Neuronal stem cell (in vitro differentiated cells): ENCODE data around the gene NHLH2.

Experiments
- DNase-seq: peaks from one replicate; pipeline ENCODE4 v3.0.0-alpha.2; 2013; ENCODE audit warnings: low spot score
- H2AFZ ChIP-seq: one replicate; pipeline ENCODE4 v1.6.1; 2013; ENCODE audit warnings: mild to moderate bottlenecking, low read length, inconsistent platforms
- H2AK5ac ChIP-seq: 2 replicates; pipeline ENCODE4 v1.6.1; 2013; ENCODE audit warnings: low read depth, mild to moderate bottlenecking, inconsistent platforms, low read length, moderate library complexity, mixed read lengths
- H2BK120ac ChIP-seq: 2 replicates; pipeline ENCODE4 v1.6.1; 2013; ENCODE audit warnings: low read depth, mild to moderate bottlenecking, inconsistent platforms, low read length, moderate library complexity, mixed read lengths
- H2BK12ac ChIP-seq: one replicate; pipeline ENCODE4 v1.6.1; 2013; ENCODE audit warnings: low read length, inconsistent platforms
- H2BK15ac ChIP-seq: 2 replicates; pipeline ENCODE4 v1.6.1; 2013; ENCODE audit warnings: mild to moderate bottlenecking, low read length, inconsistent platforms, mixed read lengths
- H2BK5ac ChIP-seq: one replicate; pipeline ENCODE4 v1.6.1; 2013; ENCODE audit warnings: inconsistent platforms, mild to moderate bottlenecking, low read length, moderate library complexity
- H3K14ac ChIP-seq: one replicate; pipeline ENCODE4 v1.6.1; 2013; ENCODE audit warnings: low read length, inconsistent platforms
- H3K18ac ChIP-seq: 2 replicates; pipeline ENCODE4 v1.6.1; 2013; ENCODE audit warnings: low read length, inconsistent platforms
- H3K23ac ChIP-seq: 2 replicates; pipeline ENCODE4 v1.6.1; 2013; ENCODE audit warnings: low read depth, mild to moderate bottlenecking, mixed read lengths, low read length, inconsistent platforms; ENCODE audit not compliant: poor library complexity
- H3K27ac ChIP-seq: replicated peaks from 3 replicates; pipeline ENCODE4 v1.5.1; 2013; ENCODE audit warnings: low read length, inconsistent platforms
- H3K27me3 ChIP-seq, 3 experiments: 2 replicates each; pipeline ENCODE4 v1.6.1; 2013; ENCODE audit warnings: low read length in 3 of 3, mild to moderate bottlenecking in 2 of 3, inconsistent platforms in 1 of 3, low read depth in 1 of 3, mixed read lengths in 1 of 3, moderate library complexity in 1 of 3; ENCODE audit not compliant: control insufficient read depth in 3 of 3, insufficient read depth in 3 of 3
- H3K36me3 ChIP-seq, 2 donors: replicated peaks in 1 of 2; 2 replicates each; pipeline ENCODE4 v1.6.1; 2013; ENCODE audit warnings: low read length in 2 of 2; ENCODE audit not compliant: control insufficient read depth in 2 of 2, insufficient read depth in 2 of 2
- H3K4ac ChIP-seq: 2 replicates; pipeline ENCODE4 v1.6.1; 2013; ENCODE audit warnings: inconsistent platforms, mild to moderate bottlenecking, low read length, moderate library complexity
- H3K4me1 ChIP-seq, 2 donors: 1 replicate in 1 of 2; 2 replicates in 1 of 2; pipeline ENCODE4 v1.6.1; 2013; ENCODE audit warnings: low read length in 2 of 2, low read depth in 1 of 2; ENCODE audit not compliant: control insufficient read depth in 2 of 2, insufficient read depth in 1 of 2
- H3K4me2 ChIP-seq: one replicate; pipeline ENCODE4 v1.6.1; 2013; ENCODE audit warnings: mild to moderate bottlenecking, low read length, inconsistent platforms; ENCODE audit not compliant: insufficient read depth, poor library complexity, severe bottlenecking
- H3K4me3 ChIP-seq, 2 donors: 2 replicates each; pipeline ENCODE4 v1.5.1; 2013; ENCODE audit warnings: low read length in 2 of 2, mild to moderate bottlenecking in 2 of 2, inconsistent platforms in 1 of 2, moderate library complexity in 1 of 2
- H3K79me1 ChIP-seq: one replicate; pipeline ENCODE4 v1.6.1; 2013; ENCODE audit warnings: low read depth, mild to moderate bottlenecking, inconsistent platforms, low read length, moderate library complexity
- H3K9ac ChIP-seq: one replicate; pipeline ENCODE4 v1.6.1; 2013; ENCODE audit warnings: mild to moderate bottlenecking, low read depth, low read length, inconsistent platforms; ENCODE audit not compliant: poor library complexity
- H3K9me3 ChIP-seq, 2 donors: replicated peaks in 1 of 2; 2 replicates each; pipeline versions ENCODE3 to v1.6.1; 2013; ENCODE audit warnings: low read length in 2 of 2, mild to moderate bottlenecking in 2 of 2, inconsistent platforms in 1 of 2, low read depth in 1 of 2, mixed read lengths in 1 of 2, moderate library complexity in 1 of 2; ENCODE audit not compliant: control insufficient read depth in 2 of 2, insufficient read depth in 1 of 2
- H4K8ac ChIP-seq: one replicate; pipeline ENCODE4 v1.6.1; 2013; ENCODE audit warnings: low read depth, mild to moderate bottlenecking, inconsistent platforms, low read length, moderate library complexity
- H4K91ac ChIP-seq: one replicate; pipeline ENCODE4 v1.6.1; 2013; ENCODE audit warnings: low read length, low read depth, mild to moderate bottlenecking, inconsistent platforms; ENCODE audit not compliant: poor library complexity
- WGBS, 2 donors: extraction: QIAGEN DNeasy Blood & Tissue Kit; methylation state at CpG; one replicate each; pipeline ENCODE4 v1.1.7; 2013; ENCODE audit warnings: missing lambda C conversion rate in 2 of 2, mixed read lengths in 1 of 2; ENCODE audit not compliant: insufficient read length in 2 of 2, insufficient replicate concordance in 1 of 2; ENCODE audit errors: extremely low coverage in 2 of 2; 5-methylcytosine and 5-hydroxymethylcytosine counted together

The NHLH2 gene

GRCh38 chr1:115822117-115822516, 18.8 kb downstream of the NHLH2 start:
- no peak overlapping the region for H2BK12ac ChIP-seq
- no peak overlapping the region for H3K18ac ChIP-seq
- no peaks in the 10 kb centered on the region for H3K36me3 ChIP-seq
- H2BK15ac ChIP-seq: no peak overlapping the region
- H3K4me2 ChIP-seq: no peak overlapping the region
- no peaks in the 10 kb centered on the region for H3K9me3 ChIP-seq
- H4K8ac ChIP-seq: no peak overlapping the region
- H3K4ac ChIP-seq: no peak overlapping the region
- no peak overlapping the region for H3K23ac ChIP-seq
- DNase-seq: no peak
- H3K27ac ChIP-seq: no peak overlapping the region
- H3K4me1 ChIP-seq: peaks cover 0 to 3% of the 10 kb centered on the region in 2 donors
- no peak overlapping the region for H2AFZ ChIP-seq
- H3K14ac ChIP-seq: no peak overlapping the region
- no peak overlapping the region for H3K9ac ChIP-seq
- H2AK5ac ChIP-seq: no peak overlapping the region
- H2BK5ac ChIP-seq: no peak overlapping the region
- no peak overlapping the region for H4K91ac ChIP-seq
- H2BK120ac ChIP-seq: no peak overlapping the region
- no peak overlapping the region for H3K4me3 ChIP-seq
- H3K27me3 ChIP-seq: no peaks in the 10 kb centered on the region
- no peaks in the 10 kb centered on the region for H3K79me1 ChIP-seq

GRCh38 chr1:115815694-115816093, 25.2 kb downstream of the NHLH2 start:
- no peak for DNase-seq
- Histone ChIP-seq H2BK12ac (no peak overlapping the region), H3K4me1 (no peaks in the 10 kb centered on the region), H3K23ac (no peak overlapping the region), H3K27me3 (peaks cover 0 to 2% (median 0%) of the 10 kb centered on the region in 3 experiments), H3K4ac (no peak overlapping the region), H2AK5ac (no peak overlapping the region), H3K27ac (no peak overlapping the region), H3K9me3 (no peaks in the 10 kb centered on the region), H3K9ac (no peak overlapping the region), H2BK5ac (no peak overlapping the region), H3K36me3 (no peaks in the 10 kb centered on the region), H3K79me1 (no peaks in the 10 kb centered on the region), H2BK120ac (no peak overlapping the region), H4K91ac (no peak overlapping the region), H3K4me3 (no peak overlapping the region), H3K14ac (no peak overlapping the region), H2AFZ (no peak overlapping the region), H4K8ac (no peak overlapping the region), H3K18ac (no peak overlapping the region), H3K4me2 (no peak overlapping the region), H2BK15ac (no peak overlapping the region)
- WGBS, 2 donors: no CpG with 5 or more reads among the region's 3 CpGs

DNA sequence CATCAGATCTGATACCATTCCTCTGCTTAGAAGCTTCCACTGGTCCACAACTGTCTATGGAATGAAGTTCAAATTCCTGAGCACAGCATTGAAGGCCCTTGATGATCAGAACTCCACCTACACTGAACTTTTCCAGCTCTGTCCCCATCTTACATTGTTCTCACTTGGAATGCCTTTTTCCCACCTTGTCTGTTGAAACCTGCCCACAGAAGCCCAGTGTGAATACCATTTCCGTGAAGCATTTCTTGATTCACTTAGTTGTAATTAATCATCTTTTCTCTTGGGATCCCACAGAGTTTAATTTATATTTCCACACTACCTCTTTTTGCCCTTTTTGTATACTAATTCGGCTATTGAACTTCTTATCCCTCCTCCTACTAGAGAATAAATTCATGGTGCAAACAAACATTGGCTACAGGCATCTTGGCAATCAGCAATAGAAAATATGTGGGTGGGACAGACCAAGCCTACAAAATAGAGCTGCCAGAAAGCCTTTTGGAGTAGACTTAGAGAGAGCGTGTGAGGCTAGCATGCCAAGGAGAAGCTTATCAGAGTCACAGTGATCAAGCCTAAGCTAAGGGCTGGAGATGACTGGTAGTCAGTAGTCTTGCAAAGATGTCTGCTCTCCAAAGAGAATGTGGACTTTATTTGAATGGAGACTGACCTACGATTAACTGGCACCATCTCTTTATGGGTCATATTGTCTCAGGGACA, 26.1 kb downstream of the NHLH2 start:
- no peak overlapping the region for H2BK12ac ChIP-seq
- H3K4me1 ChIP-seq: no peaks in the 10 kb centered on the region
- H3K27me3 ChIP-seq: peaks cover 0 to 3% (median 0%) of the 10 kb centered on the region in 3 experiments
- WGBS, 2 donors: no CpG with 5 or more reads among the region's 4 CpGs
- no peak overlapping the region for H4K8ac ChIP-seq
- H3K36me3 ChIP-seq: no peaks in the 10 kb centered on the region
- no peak overlapping the region for H3K4me2 ChIP-seq
- no peaks in the 10 kb centered on the region for H3K79me1 ChIP-seq
- H3K9ac ChIP-seq: no peak overlapping the region
- H3K23ac ChIP-seq: no peak overlapping the region
- H3K4ac ChIP-seq: no peak overlapping the region
- H2BK120ac ChIP-seq: no peak overlapping the region
- no peak overlapping the region for H2AK5ac ChIP-seq
- H3K4me3 ChIP-seq: no peak overlapping the region
- no peak overlapping the region for H4K91ac ChIP-seq
- H2BK15ac ChIP-seq: no peak overlapping the region
- H2AFZ ChIP-seq: no peak overlapping the region
- no peak overlapping the region for H3K18ac ChIP-seq
- no peaks in the 10 kb centered on the region for H3K9me3 ChIP-seq
- H2BK5ac ChIP-seq: no peak overlapping the region
- H3K14ac ChIP-seq: no peak overlapping the region
- no peak overlapping the region for H3K27ac ChIP-seq
- DNase-seq: no peak

GRCh38 chr1:115813727-115814126, 27.2 kb downstream of the NHLH2 start:
- no peak overlapping the region for H3K4me2 ChIP-seq
- H2BK12ac ChIP-seq: no peak overlapping the region
- peaks cover 0 to 3% (median 0%) of the 10 kb centered on the region in 3 experiments for H3K27me3 ChIP-seq
- no peak overlapping the region for H2BK15ac ChIP-seq
- no peak overlapping the region for H3K23ac ChIP-seq
- WGBS, 2 donors: no CpG with 5 or more reads among the region's 1 CpG
- no peak overlapping the region for H3K4ac ChIP-seq
- no peaks in the 10 kb centered on the region for H3K36me3 ChIP-seq
- H4K8ac ChIP-seq: no peak overlapping the region
- no peak overlapping the region for H3K9ac ChIP-seq
- H3K4me1 ChIP-seq: no peaks in the 10 kb centered on the region
- H4K91ac ChIP-seq: no peak overlapping the region
- DNase-seq: no peak
- no peak overlapping the region for H3K4me3 ChIP-seq
- no peaks in the 10 kb centered on the region for H3K79me1 ChIP-seq
- no peak overlapping the region for H2BK5ac ChIP-seq
- H3K14ac ChIP-seq: no peak overlapping the region
- no peaks in the 10 kb centered on the region for H3K9me3 ChIP-seq
- H2AFZ ChIP-seq: no peak overlapping the region
- H2AK5ac ChIP-seq: no peak overlapping the region
- H2BK120ac ChIP-seq: no peak overlapping the region
- H3K18ac ChIP-seq: no peak overlapping the region
- H3K27ac ChIP-seq: no peak overlapping the region
